Astrocyte (in vitro differentiated cells and primary cell): Measurements from ENCODE around the gene GRM7. TPM values are rescaled to one million over a fixed set of nuclear protein-coding genes. Genes with fewer than 3 reads are reported as not detected.

Source experiments
- DNase-seq: peaks from one replicate; pipeline ENCODE4 v3.0.0-alpha.2; 2010; ENCODE audit warnings: low read depth
- FAIRE-seq: peaks from 2 replicates; lab custom pipeline; 2011; peaks lifted over from hg19 to GRCh38; lab: Jason Lieb, UNC
- H2AFZ ChIP-seq: 2 replicates; pipeline ENCODE4 v1.6.0; 2012; ENCODE audit warnings: low read depth, low read length, inconsistent platforms
- H3K27ac ChIP-seq: 2 replicates; pipeline ENCODE4 v1.5.1; 2011; ENCODE audit warnings: low read depth, low read length, inconsistent platforms
- H3K27me3 ChIP-seq: 2 replicates; pipeline ENCODE4 v1.6.0; 2011; ENCODE audit warnings: low read length, inconsistent platforms; ENCODE audit not compliant: insufficient read depth
- H3K36me3 ChIP-seq: 2 replicates; pipeline ENCODE4 v1.5.1; 2011; ENCODE audit warnings: low read length, inconsistent platforms; ENCODE audit not compliant: insufficient read depth
- H3K4me1 ChIP-seq: 2 replicates; pipeline ENCODE4 v1.5.1; 2011; ENCODE audit warnings: low read length, inconsistent platforms; ENCODE audit not compliant: insufficient read depth
- H3K4me2 ChIP-seq: 2 replicates; pipeline ENCODE4 v1.6.0; 2012; ENCODE audit warnings: low read length, inconsistent platforms
- H3K4me3 ChIP-seq: 2 replicates; pipeline ENCODE4 v1.5.1; 2011; ENCODE audit warnings: low read depth, mild to moderate bottlenecking, low read length, inconsistent platforms; ENCODE audit not compliant: insufficient read depth
- H3K79me2 ChIP-seq: 2 replicates; pipeline ENCODE4 v1.6.0; 2012; ENCODE audit warnings: mild to moderate bottlenecking, low read length, inconsistent platforms; ENCODE audit not compliant: insufficient read depth
- H3K9ac ChIP-seq: 2 replicates; pipeline ENCODE4 v1.6.0; 2012; ENCODE audit warnings: mild to moderate bottlenecking, low read length, inconsistent platforms
- H3K9me3 ChIP-seq: 2 replicates; pipeline ENCODE4 v1.5.1; 2012; ENCODE audit warnings: low read depth, mild to moderate bottlenecking, low read length, inconsistent platforms; ENCODE audit not compliant: insufficient read depth
- H4K20me1 ChIP-seq: 2 replicates; pipeline ENCODE4 v1.6.0; 2012; ENCODE audit warnings: low read length, inconsistent platforms; ENCODE audit not compliant: insufficient read depth
- H3K27ac Mint-ChIP-seq: one replicate; pipeline ENCODE4 v1.8.0; 2021; ENCODE audit warnings: mild to moderate bottlenecking, mixed read lengths; ENCODE audit not compliant: unreplicated experiment
- H3K27me3 Mint-ChIP-seq: one replicate; pipeline ENCODE4 v1.8.0; 2021; ENCODE audit warnings: low read depth, mixed read lengths; ENCODE audit not compliant: unreplicated experiment
- H3K36me3 Mint-ChIP-seq: one replicate; pipeline ENCODE4 v1.8.0; 2021; ENCODE audit warnings: low read depth, mixed read lengths; ENCODE audit not compliant: unreplicated experiment
- H3K4me1 Mint-ChIP-seq: one replicate; pipeline ENCODE4 v1.8.0; 2021; ENCODE audit warnings: low read depth, mixed read lengths; ENCODE audit not compliant: unreplicated experiment
- H3K4me3 Mint-ChIP-seq: one replicate; pipeline ENCODE4 v1.8.0; 2021; ENCODE audit warnings: mild to moderate bottlenecking, moderate library complexity, mixed read lengths; ENCODE audit not compliant: unreplicated experiment
- H3K9me3 Mint-ChIP-seq: one replicate; pipeline ENCODE4 v1.8.0; 2021; ENCODE audit warnings: mild to moderate bottlenecking, mixed read lengths; ENCODE audit not compliant: unreplicated experiment
- CTCF ChIP-seq: IDR thresholded peaks from 2 replicates; pipeline ENCODE4 v1.5.1; 2011; ENCODE audit warnings: low read depth, mild to moderate bottlenecking, inconsistent platforms, low read length, moderate library complexity; ENCODE audit not compliant: insufficient read depth
- EZH2 ChIP-seq: IDR thresholded peaks from 2 replicates; pipeline ENCODE4 v1.6.1; 2012; ENCODE audit warnings: mild to moderate bottlenecking, low read length, inconsistent platforms; ENCODE audit not compliant: insufficient read depth
- total RNA-seq: library from RNA; stranded (reverse); gene quantifications from 2 replicates; pipeline ENCODE4 v1.2.1, GENCODE V29; 2021

Gene GRM7
- total RNA-seq, 1 donor from 2014 or later: not detected

GRCh38 chr3:7754653-7755441 lies 893.9 kb downstream of the GRM7 start:
- H3K27ac Mint-ChIP-seq: no peak overlapping the region

GRCh38 chr3:7759630-7760029 lies 898.7 kb downstream of the GRM7 start:
- H3K4me3 ChIP-seq: no peak overlapping the region
- H3K9ac ChIP-seq: no peak overlapping the region
- H3K36me3 ChIP-seq: no peaks in the 10 kb centered on the region
- no peak overlapping the region for H3K27ac ChIP-seq
- H2AFZ ChIP-seq: no peak overlapping the region
- no peaks in the 10 kb centered on the region for H3K27me3 Mint-ChIP-seq
- no peaks in the 10 kb centered on the region for H3K4me1 ChIP-seq
- H3K36me3 Mint-ChIP-seq: no peaks in the 10 kb centered on the region
- H4K20me1 ChIP-seq: no peaks in the 10 kb centered on the region
- H3K4me2 ChIP-seq: no peak overlapping the region
- H3K27ac Mint-ChIP-seq: no peak overlapping the region
- TF ChIP-seq CTCF (no peak), EZH2 (no peak)
- H3K9me3 ChIP-seq: no peaks in the 10 kb centered on the region
- DNase-seq (no peak), FAIRE-seq (no peak)
- no peaks in the 10 kb centered on the region for H3K27me3 ChIP-seq
- no peaks in the 10 kb centered on the region for H3K79me2 ChIP-seq
- H3K9me3 Mint-ChIP-seq: peaks cover 5% of the 10 kb centered on the region
- H3K4me1 Mint-ChIP-seq: no peaks in the 10 kb centered on the region
- no peak overlapping the region for H3K4me3 Mint-ChIP-seq

More at GRCh38 chr3:7754653-7755441, 893.9 kb downstream of the GRM7 start:
- no peak overlapping the region for H3K9ac ChIP-seq
- Mint-ChIP-seq H3K4me3 (no peak overlapping the region), H3K9me3 (no peaks in the 10 kb centered on the region), H3K4me1 (no peaks in the 10 kb centered on the region), H3K36me3 (no peaks in the 10 kb centered on the region), H3K27me3 (no peaks in the 10 kb centered on the region)
- no peaks in the 10 kb centered on the region for H3K36me3 ChIP-seq
- TF ChIP-seq CTCF: no peak
- TF ChIP-seq EZH2: no peak
- DNase-seq (no peak), FAIRE-seq (no peak)
- no peak overlapping the region for H2AFZ ChIP-seq
- H3K4me3 ChIP-seq: no peak overlapping the region
- no peak overlapping the region for H3K27ac ChIP-seq
- H3K79me2 ChIP-seq: no peaks in the 10 kb centered on the region
- no peaks in the 10 kb centered on the region for H4K20me1 ChIP-seq
- H3K9me3 ChIP-seq: no peaks in the 10 kb centered on the region
- no peaks in the 10 kb centered on the region for H3K27me3 ChIP-seq
- H3K4me2 ChIP-seq: no peak overlapping the region
- H3K4me1 ChIP-seq: no peaks in the 10 kb centered on the region

GRCh38 chr3:7760718-7761117 lies 899.8 kb downstream of the GRM7 start:
- no peak for FAIRE-seq
- Histone ChIP-seq H3K9me3 (no peaks in the 10 kb centered on the region), H3K36me3 (no peaks in the 10 kb centered on the region), H3K27ac (no peak overlapping the region), H4K20me1 (no peaks in the 10 kb centered on the region), H3K79me2 (no peaks in the 10 kb centered on the region), H3K4me3 (no peak overlapping the region), H2AFZ (no peak overlapping the region), H3K9ac (no peak overlapping the region), H3K27me3 (no peaks in the 10 kb centered on the region), H3K4me2 (no peak overlapping the region), H3K4me1 (no peaks in the 10 kb centered on the region)
- Mint-ChIP-seq H3K9me3 (peaks cover 5% of the 10 kb centered on the region), H3K36me3 (no peaks in the 10 kb centered on the region), H3K27me3 (no peaks in the 10 kb centered on the region), H3K4me3 (no peak overlapping the region), H3K4me1 (no peaks in the 10 kb centered on the region), H3K27ac (no peak overlapping the region)
- TF ChIP-seq EZH2 (no peak), CTCF (no peak)
- DNase-seq: no peak
